ENCODE results near the gene CTNND2.

CTNND2 gene

GRCh38 chr5:11547730-11548129, 356.5 kb downstream of the CTNND2 start:
- Histone ChIP-seq H3K27ac (no peak overlapping the region), H3K4me3 (no peak overlapping the region)
- no peak for DNase-seq (ENCODE audit: low spot score)
- no peak for TF ChIP-seq CTCF (IDR thresholded peaks at IDR 0.05)

- no peak overlapping the region for H3K27ac ChIP-seq
- no peak overlapping the region for H3K4me3 ChIP-seq
- no peak for TF ChIP-seq CTCF (IDR thresholded peaks at IDR 0.05)
- no peak for DNase-seq (ENCODE audit: low spot score)
Measured at GRCh38 chr5:11547140-11547539, 357.1 kb downstream of the CTNND2 start.

- DNase-seq (ENCODE audit: low spot score) = no peak
- TF ChIP-seq CTCF (IDR thresholded peaks at IDR 0.05) = no peak
- Histone ChIP-seq H3K27ac (no peak overlapping the region), H3K4me3 (no peak overlapping the region)
Measured at GRCh38 chr5:11540112-11540511, 364.1 kb downstream of the CTNND2 start.

- H3K4me3 ChIP-seq = no peak overlapping the region
- TF ChIP-seq CTCF (IDR thresholded peaks at IDR 0.05) = no peak
- no peak for DNase-seq (ENCODE audit: low spot score)
Measured at GRCh38 chr5:11531811-11532555, 372.3 kb downstream of the CTNND2 start.

GRCh38 chr5:11528720-11529119, 375.5 kb downstream of the CTNND2 start:
- TF ChIP-seq CTCF (IDR thresholded peaks at IDR 0.05) = no peak
- no peak overlapping the region for H3K4me3 ChIP-seq
- H3K27ac ChIP-seq = no peak overlapping the region
- DNase-seq (ENCODE audit: low spot score) = no peak

More at GRCh38 chr5:11531811-11532555, 372.3 kb downstream of the CTNND2 start:
- H3K27ac ChIP-seq = no peak overlapping the region

- DNase-seq (ENCODE audit: low spot score) = no peak
- no peak for TF ChIP-seq CTCF (IDR thresholded peaks at IDR 0.05)
- Histone ChIP-seq H3K27ac (no peak overlapping the region), H3K4me3 (no peak overlapping the region)
Measured at GRCh38 chr5:11527652-11528349, 376.4 kb downstream of the CTNND2 start.

GRCh38 chr5:11525020-11525419, 379.2 kb downstream of the CTNND2 start:
- no peak for DNase-seq (ENCODE audit: low spot score)
- no peak for TF ChIP-seq CTCF (IDR thresholded peaks at IDR 0.05)
- Histone ChIP-seq H3K27ac (no peak overlapping the region), H3K4me3 (no peak overlapping the region)

Measured in coronary artery (tissue), 2 donors.